IPS-18a (cell line): Measurements from ENCODE around the gene ELOVL6.

Experiments used
- H3K27ac ChIP-seq: one replicate; pipeline ENCODE4 v1.5.1; 2013; ENCODE audit warnings: low read length
- H3K27me3 ChIP-seq: one replicate; pipeline ENCODE4 v1.6.1; 2013; ENCODE audit warnings: mild to moderate bottlenecking, low read length; ENCODE audit not compliant: control insufficient read depth, insufficient read depth
- H3K36me3 ChIP-seq: one replicate; pipeline ENCODE4 v1.6.1; 2013; ENCODE audit warnings: low read depth, low read length; ENCODE audit not compliant: control insufficient read depth
- H3K4me1 ChIP-seq: one replicate; pipeline ENCODE4 v1.6.1; 2013; ENCODE audit warnings: low read depth, low read length; ENCODE audit not compliant: control insufficient read depth
- H3K4me3 ChIP-seq: one replicate; pipeline ENCODE4 v1.5.1; 2013; ENCODE audit warnings: low read length
- H3K9ac ChIP-seq: one replicate; pipeline ENCODE4 v1.6.1; 2013; ENCODE audit warnings: mild to moderate bottlenecking, low read length, moderate library complexity
- H3K9me3 ChIP-seq: one replicate; pipeline ENCODE4 v1.6.1; 2013; ENCODE audit warnings: low read depth, low read length; ENCODE audit not compliant: control insufficient read depth

The ELOVL6 gene

GRCh38 chr4:110068248-110068647, 130.2 kb downstream of the ELOVL6 start:
- H3K9me3 ChIP-seq = no peaks in the 10 kb centered on the region
- H3K4me1 ChIP-seq = peaks cover 7% of the 10 kb centered on the region
- no peak overlapping the region for H3K9ac ChIP-seq
- H3K27me3 ChIP-seq = no peaks in the 10 kb centered on the region
- H3K36me3 ChIP-seq = no peaks in the 10 kb centered on the region
- H3K4me3 ChIP-seq = no peak overlapping the region
- H3K27ac ChIP-seq = no peak overlapping the region

DNA sequence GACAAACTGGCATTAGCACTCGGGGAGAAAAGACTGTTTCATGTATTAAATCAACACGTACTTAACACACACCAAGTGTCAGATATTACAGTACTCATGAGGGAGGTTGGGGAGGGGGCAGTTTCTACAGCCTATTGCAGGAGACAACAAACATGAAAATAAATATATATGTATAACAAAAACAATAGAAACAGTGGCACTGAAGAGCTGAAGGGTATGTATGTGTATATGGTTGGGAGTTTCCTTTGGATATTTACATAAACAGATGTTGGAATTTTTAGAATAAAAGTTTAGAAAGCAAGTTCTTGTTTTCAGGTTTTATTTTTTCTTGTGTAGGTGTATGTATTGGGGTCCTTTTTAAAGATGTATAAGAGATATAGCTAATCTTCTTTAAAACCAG, 133.5 kb downstream of the ELOVL6 start:
- H3K36me3 ChIP-seq = no peaks in the 10 kb centered on the region
- no peak overlapping the region for H3K4me3 ChIP-seq
- H3K4me1 ChIP-seq = no peaks in the 10 kb centered on the region
- no peaks in the 10 kb centered on the region for H3K27me3 ChIP-seq
- no peak overlapping the region for H3K27ac ChIP-seq
- H3K9ac ChIP-seq = no peak overlapping the region
- no peaks in the 10 kb centered on the region for H3K9me3 ChIP-seq

- H3K4me3 ChIP-seq = no peak overlapping the region
- H3K9me3 ChIP-seq = no peaks in the 10 kb centered on the region
- H3K27ac ChIP-seq = no peak overlapping the region
- no peak overlapping the region for H3K9ac ChIP-seq
- H3K27me3 ChIP-seq = no peaks in the 10 kb centered on the region
- no peaks in the 10 kb centered on the region for H3K36me3 ChIP-seq
- no peaks in the 10 kb centered on the region for H3K4me1 ChIP-seq
Measured at GRCh38 chr4:110064295-110064694, 134.1 kb downstream of the ELOVL6 start.

DNA sequence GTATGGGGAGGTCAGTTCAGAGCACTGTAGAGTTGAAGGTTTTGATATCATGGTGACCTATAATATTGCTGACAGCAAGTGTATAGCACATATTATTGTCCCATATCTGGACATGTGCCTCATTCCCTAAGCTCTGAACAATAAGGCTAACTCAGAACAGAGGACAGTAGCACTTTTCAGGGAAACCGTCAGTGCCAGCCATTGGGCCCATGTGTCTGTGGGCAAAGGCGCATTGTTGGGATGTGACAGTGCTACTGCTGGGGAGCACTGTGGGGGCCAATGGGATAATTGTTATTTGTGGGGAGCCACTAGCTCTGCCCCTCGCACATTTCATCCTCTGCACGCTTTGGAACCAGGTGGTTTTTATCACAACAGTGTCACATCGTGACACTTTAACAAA, 136.2 kb downstream of the ELOVL6 start:
- no peak overlapping the region for H3K27ac ChIP-seq
- no peaks in the 10 kb centered on the region for H3K27me3 ChIP-seq
- H3K4me1 ChIP-seq = no peaks in the 10 kb centered on the region
- H3K36me3 ChIP-seq = peaks cover 9% of the 10 kb centered on the region
- no peaks in the 10 kb centered on the region for H3K9me3 ChIP-seq
- H3K4me3 ChIP-seq = no peak overlapping the region
- no peak overlapping the region for H3K9ac ChIP-seq

DNA sequence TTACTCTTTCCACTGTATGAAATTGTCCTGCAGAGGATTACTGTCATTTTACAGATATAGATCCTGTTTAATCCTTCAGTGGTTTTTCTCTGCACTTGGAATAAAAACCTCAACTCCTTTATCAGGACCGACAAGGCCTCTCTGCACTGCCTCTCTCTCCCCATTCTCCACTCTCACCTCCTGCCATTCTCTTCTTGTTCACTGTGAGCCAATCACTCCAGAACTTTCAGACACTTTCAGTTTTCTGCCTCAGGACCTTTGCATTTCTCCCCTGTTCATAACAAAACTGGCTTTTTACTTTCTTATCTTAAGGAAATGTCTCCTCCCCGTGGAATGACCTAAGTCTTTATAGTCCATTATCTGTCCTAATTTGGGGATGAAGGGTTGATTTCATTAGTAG, 137.3 kb downstream of the ELOVL6 start:
- no peak overlapping the region for H3K9ac ChIP-seq
- H3K4me1 ChIP-seq = no peaks in the 10 kb centered on the region
- H3K27ac ChIP-seq = no peak overlapping the region
- peaks cover 9% of the 10 kb centered on the region for H3K36me3 ChIP-seq
- H3K27me3 ChIP-seq = no peaks in the 10 kb centered on the region
- no peaks in the 10 kb centered on the region for H3K9me3 ChIP-seq
- no peak overlapping the region for H3K4me3 ChIP-seq

- Histone ChIP-seq H3K4me1 (no peaks in the 10 kb centered on the region), H3K27ac (no peak overlapping the region), H3K9me3 (no peaks in the 10 kb centered on the region), H3K36me3 (peaks cover 9% of the 10 kb centered on the region), H3K4me3 (no peak overlapping the region), H3K9ac (no peak overlapping the region), H3K27me3 (no peaks in the 10 kb centered on the region)
Measured at GRCh38 chr4:110059556-110060191, 138.7 kb downstream of the ELOVL6 start.

GRCh38 chr4:110058677-110059076, 139.7 kb downstream of the ELOVL6 start:
- Histone ChIP-seq H3K27me3 (no peaks in the 10 kb centered on the region), H3K9me3 (no peaks in the 10 kb centered on the region), H3K4me1 (no peaks in the 10 kb centered on the region), H3K27ac (no peak overlapping the region), H3K36me3 (peaks cover 12% of the 10 kb centered on the region), H3K4me3 (no peak overlapping the region), H3K9ac (no peak overlapping the region)

GRCh38 chr4:110055158-110055768, 143.2 kb downstream of the ELOVL6 start:
- H3K9me3 ChIP-seq = no peaks in the 10 kb centered on the region
- peaks cover 29% of the 10 kb centered on the region for H3K36me3 ChIP-seq
- H3K27ac ChIP-seq = no peak overlapping the region
- no peak overlapping the region for H3K9ac ChIP-seq
- no peaks in the 10 kb centered on the region for H3K27me3 ChIP-seq
- no peaks in the 10 kb centered on the region for H3K4me1 ChIP-seq
- no peak overlapping the region for H3K4me3 ChIP-seq

DNA sequence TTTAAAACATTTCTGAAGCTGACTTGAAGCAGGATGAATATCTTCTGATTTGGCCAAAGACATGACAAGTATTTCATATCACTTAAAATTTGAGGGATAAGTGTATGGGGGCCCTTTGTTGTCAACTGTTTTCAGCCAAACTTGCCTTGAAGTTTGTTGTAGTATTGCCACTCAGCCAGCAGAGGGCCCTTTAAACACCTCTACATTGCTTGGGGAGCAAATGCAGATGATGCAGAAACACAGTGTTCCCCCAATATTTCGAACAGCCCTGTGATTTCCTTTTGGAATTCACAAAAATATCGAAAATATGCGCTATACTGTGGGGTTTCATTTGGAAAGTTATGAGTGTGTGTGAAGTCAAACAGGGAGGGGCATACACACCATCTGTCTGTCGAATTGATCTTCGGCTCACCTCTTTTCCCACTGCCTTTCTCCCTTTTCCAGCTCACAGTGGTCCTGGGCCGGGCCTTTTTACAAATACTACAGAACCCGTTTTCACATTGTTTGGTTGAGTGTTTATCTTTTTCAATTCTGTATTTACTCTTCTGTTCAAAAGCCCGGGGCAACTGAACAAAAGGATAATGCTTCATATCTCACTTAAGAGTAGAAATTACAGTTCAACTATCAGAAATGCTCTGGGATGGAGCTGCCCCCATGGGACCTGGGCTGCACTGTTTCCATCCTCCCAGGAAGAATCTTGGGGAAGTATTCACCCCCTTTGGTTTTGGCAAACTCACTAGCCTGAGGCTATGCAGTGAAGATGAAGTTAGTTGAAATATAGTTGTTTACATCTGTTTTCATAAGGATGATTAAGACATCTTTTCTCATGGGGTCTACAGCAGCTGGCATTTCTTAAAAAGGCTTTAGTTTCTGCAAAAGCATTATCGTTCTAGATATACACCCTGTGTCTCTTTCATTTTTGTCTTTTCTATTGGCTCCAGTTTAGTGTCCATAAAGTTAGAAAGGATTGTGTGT, 148.2 kb downstream of the ELOVL6 start:
- no peak overlapping the region for H3K9ac ChIP-seq
- no peak overlapping the region for H3K4me3 ChIP-seq
- peaks cover 23% of the 10 kb centered on the region for H3K36me3 ChIP-seq
- no peak overlapping the region for H3K27ac ChIP-seq
- H3K9me3 ChIP-seq = no peaks in the 10 kb centered on the region
- no peaks in the 10 kb centered on the region for H3K4me1 ChIP-seq
- H3K27me3 ChIP-seq = no peaks in the 10 kb centered on the region

DNA sequence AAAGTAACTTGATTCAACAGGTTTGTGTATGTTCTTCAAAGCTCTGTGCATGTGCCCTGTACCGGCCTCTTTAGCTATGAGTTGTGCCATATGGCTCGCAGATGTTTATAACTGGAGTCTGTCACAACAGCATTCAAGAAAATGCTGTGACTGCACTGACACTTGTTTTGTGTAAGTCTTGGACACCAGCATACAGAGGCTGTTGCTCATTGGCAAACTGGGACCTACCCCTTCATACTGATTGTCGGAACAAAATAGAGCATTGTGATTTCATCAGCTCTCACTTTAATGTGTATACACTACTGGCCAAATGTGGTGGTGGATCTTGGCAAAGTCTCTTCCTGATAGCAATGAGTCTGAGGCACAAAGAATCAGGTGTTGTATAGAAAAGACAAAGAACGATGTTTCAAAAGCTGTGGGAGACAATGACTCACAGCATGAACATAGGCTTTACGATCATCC, 151.8 kb downstream of the ELOVL6 start:
- Histone ChIP-seq H3K4me1 (peaks cover 6% of the 10 kb centered on the region), H3K9ac (no peak overlapping the region), H3K36me3 (peaks cover 15% of the 10 kb centered on the region), H3K4me3 (no peak overlapping the region), H3K27me3 (no peaks in the 10 kb centered on the region), H3K27ac (no peak overlapping the region), H3K9me3 (no peaks in the 10 kb centered on the region)

DNA sequence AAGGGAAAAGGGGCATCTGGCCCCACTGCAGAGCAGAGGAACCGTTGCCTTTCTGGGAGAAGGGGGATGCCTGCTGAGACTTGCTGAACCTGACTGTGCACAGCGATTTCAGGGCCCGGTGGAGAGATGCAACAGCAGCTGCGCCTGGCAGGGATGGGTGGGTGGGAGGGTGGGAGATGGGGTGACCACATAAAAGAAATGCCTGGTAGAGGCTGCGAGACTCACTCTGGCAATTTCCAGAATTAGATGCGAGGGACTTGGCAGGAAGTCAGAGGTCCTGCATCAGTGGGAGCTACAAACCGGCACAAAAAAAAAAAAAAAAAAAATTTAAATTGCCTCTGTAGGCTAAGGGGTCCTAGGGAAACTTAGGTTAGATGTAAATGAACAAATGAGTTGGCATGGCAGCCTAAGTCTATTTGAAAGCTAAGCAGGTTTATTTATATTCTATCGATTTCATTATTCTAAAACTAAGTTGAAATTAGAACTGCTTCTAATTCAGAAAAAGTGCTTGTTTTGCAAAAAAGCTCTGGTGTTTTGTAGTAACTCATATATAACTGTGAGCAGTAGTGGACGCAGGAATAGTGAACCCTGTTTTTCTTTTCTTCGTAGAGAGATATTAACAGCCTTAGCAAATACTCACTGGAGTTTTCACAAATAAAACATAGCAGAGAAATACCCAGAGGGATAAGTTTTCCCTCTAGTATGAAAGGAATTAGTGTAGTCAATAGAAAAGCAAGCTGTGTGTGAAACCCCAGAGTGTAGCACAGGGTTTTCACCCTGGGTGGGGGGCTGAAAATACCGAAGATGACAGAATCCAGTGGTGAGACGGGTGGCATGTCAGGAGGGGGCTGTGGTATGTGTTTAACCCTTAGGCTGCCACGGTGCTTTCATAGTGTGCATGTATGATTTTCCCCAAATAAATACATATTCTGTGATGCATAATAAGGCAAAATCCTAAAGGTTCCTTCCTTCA, 155.6 kb downstream of the ELOVL6 start:
- Histone ChIP-seq H3K9me3 (no peaks in the 10 kb centered on the region), H3K27ac (no peak overlapping the region), H3K27me3 (no peaks in the 10 kb centered on the region), H3K4me3 (no peak overlapping the region), H3K4me1 (peaks cover 6% of the 10 kb centered on the region), H3K9ac (no peak overlapping the region), H3K36me3 (no peaks in the 10 kb centered on the region)
